ENCODE results near the gene MARCHF9. TPM values are rescaled to one million over a fixed set of nuclear protein-coding genes. Genes with fewer than 3 reads are reported as not detected.
A peak's percentile ranks its signal among the peaks of the same experiment; 100 is the strongest.

The MARCHF9 gene
- polyA plus RNA-seq, 1 of the 3 experiments (the other 2 are of a cell fraction) = 24.2 TPM

- peak overlapping the region; percentile 35; the same call in 1 of the 2 replicates for H3K9ac ChIP-seq
- TF ChIP-seq FOSL2 (IDR thresholded peaks at IDR 0.05; ENCODE audit: borderline replicate concordance, low read depth) = peak; percentile 87
- TF ChIP-seq MAX (IDR thresholded peaks at IDR 0.05; ENCODE audit: low read depth) = peak; percentile 45; the same call in 1 of the 2 replicates
- TF ChIP-seq POLR2AphosphoS5 (IDR thresholded peaks at IDR 0.05; ENCODE audit: low read depth, low read length) = no peak; the same call in 1 of the 2 replicates
- TF ChIP-seq TCF12 (IDR thresholded peaks at IDR 0.05) = peak; percentile 46; the same call in 1 of the 2 replicates
- TF ChIP-seq MEF2A (IDR thresholded peaks at IDR 0.05; ENCODE audit: borderline replicate concordance, low read depth) = 0 out of 2 replicates have a peak, but pooled peaks have one; percentile 9
- 0 out of 2 replicates have a peak, but pooled peaks have one; percentile 12 for TF ChIP-seq TEAD4 (IDR thresholded peaks at IDR 0.05; ENCODE audit: borderline replicate concordance, insufficient read depth)
- TF ChIP-seq PBX3 (IDR thresholded peaks at IDR 0.05) = peak; percentile 73
- TF ChIP-seq USF2 (IDR thresholded peaks at IDR 0.05; ENCODE audit: borderline replicate concordance, low read depth, low read length) = no peak
- no peak for TF ChIP-seq EZH2phosphoT487 (IDR thresholded peaks at IDR 0.05; ENCODE audit: borderline replicate concordance, low read depth)
- TF ChIP-seq JUND (IDR thresholded peaks at IDR 0.05) = peak; percentile 74
- ChIA-PET CTCF (interaction anchor here (0.8 to 1.8 kb wide), 8 partner anchors 8 to 112 kb away, joined by 3 to 13 read pairs (median 3); partner anchors contain the start of gene TSFM), POLR2A (no interaction called here)
- H3K27me3 ChIP-seq (ENCODE audit: insufficient read depth) = no peaks in the 10 kb centered on the region
- H3K36me3 ChIP-seq (replicated peaks in 1 of 2; ENCODE audit: control insufficient read depth in 1 of 2, insufficient read depth in 2 of 2, low read length in 1 of 2) = peaks cover 45 to 61% of the 10 kb centered on the region in 2 experiments
- H3K79me2 ChIP-seq (ENCODE audit: insufficient read depth) = peaks cover 40% of the 10 kb centered on the region; the same call in 1 of the 2 replicates
- H3F3A ChIP-seq (replicated peaks; ENCODE audit: insufficient read depth) = peaks cover 28% of the 10 kb centered on the region
- H3K4me2 ChIP-seq = peak overlapping the region; percentile 48; the same call in 1 of the 2 replicates
- no peak for DNase-seq
- H3K4me1 ChIP-seq (ENCODE audit: control insufficient read depth in 1 of 2, insufficient read depth in 2 of 2, low read depth in 1 of 2, low read length in 1 of 2) = peaks cover 0 to 6% of the 10 kb centered on the region in 2 experiments; a peak in 2 of 4 replicates
- H4K20me1 ChIP-seq (ENCODE audit: insufficient read depth) = no peaks in the 10 kb centered on the region
- no peak overlapping the region for H3K4me3 ChIP-seq (ENCODE audit: low read depth in 2 of 2, low read length in 1 of 2)
- H3K27ac ChIP-seq (ENCODE audit: low read depth in 2 of 2, low read length in 1 of 2) = peak overlapping the region in 1 of 2 experiments; percentile 89; a peak in 2 of 4 replicates
- no peaks in the 10 kb centered on the region for H3K9me2 ChIP-seq
- H2AFZ ChIP-seq (ENCODE audit: low read depth) = no peak overlapping the region
- H3K9me3 ChIP-seq = no peaks in the 10 kb centered on the region
- WGBS (ENCODE audit: low lambda C conversion rate) = 0% methylated on average over 1 of the region's 1 CpG
Observed at GRCh38 chr12:57793920-57794319, 39.0 kb downstream of the MARCHF9 start.

GRCh38 chr12:57795354-57795753 is 40.5 kb downstream of the MARCHF9 start:
- Histone ChIP-seq H3K27me3 (ENCODE audit: insufficient read depth) (no peaks in the 10 kb centered on the region), H3K4me2 (no peak overlapping the region), H3K36me3 (replicated peaks in 1 of 2; ENCODE audit: control insufficient read depth in 1 of 2, insufficient read depth in 2 of 2, low read length in 1 of 2) (peaks cover 59 to 63% of the 10 kb centered on the region in 2 experiments), H3K4me1 (ENCODE audit: control insufficient read depth in 1 of 2, insufficient read depth in 2 of 2, low read depth in 1 of 2, low read length in 1 of 2) (peaks cover 0 to 6% of the 10 kb centered on the region in 2 experiments; a peak in 2 of 4 replicates), H3K9me2 (no peaks in the 10 kb centered on the region), H3K9ac (no peak overlapping the region), H4K20me1 (ENCODE audit: insufficient read depth) (no peaks in the 10 kb centered on the region), H3F3A (replicated peaks; ENCODE audit: insufficient read depth) (peaks cover 26% of the 10 kb centered on the region), H3K9me3 (no peaks in the 10 kb centered on the region), H3K4me3 (ENCODE audit: low read depth in 2 of 2, low read length in 1 of 2) (no peak overlapping the region), H3K27ac (ENCODE audit: low read depth in 2 of 2, low read length in 1 of 2) (peak overlapping the region in 1 of 2 experiments; percentile 89; a peak in 2 of 4 replicates), H3K79me2 (ENCODE audit: insufficient read depth) (peaks cover 25% of the 10 kb centered on the region; the same call in 1 of the 2 replicates), H2AFZ (ENCODE audit: low read depth) (no peak overlapping the region)
- DNase-seq = no peak
- POLR2A ChIA-PET = no interaction called here
- CTCF ChIA-PET = no interaction called here
- 82% methylated on average over 6 of the region's 6 CpGs for WGBS (ENCODE audit: low lambda C conversion rate)
- TF ChIP-seq USF1 (IDR thresholded peaks at IDR 0.05; ENCODE audit: borderline replicate concordance, low read depth) (no peak), RFX5 (IDR thresholded peaks at IDR 0.05; ENCODE audit: low read length) (no peak), TAF1 (IDR thresholded peaks at IDR 0.05; ENCODE audit: borderline replicate concordance, low read depth, low read length) (no peak), FOSL2 (IDR thresholded peaks at IDR 0.05; ENCODE audit: borderline replicate concordance, low read depth) (no peak), MXI1 (IDR thresholded peaks at IDR 0.05; ENCODE audit: low read depth, low read length) (no peak), MEF2A (IDR thresholded peaks at IDR 0.05; ENCODE audit: borderline replicate concordance, low read depth) (no peak), USF2 (IDR thresholded peaks at IDR 0.05; ENCODE audit: borderline replicate concordance, low read depth, low read length) (no peak), RAD21 (IDR thresholded peaks at IDR 0.05; ENCODE audit: low read length) (no peak), GABPA (IDR thresholded peaks at IDR 0.05; ENCODE audit: low read depth) (no peak), FOXM1 (IDR thresholded peaks at IDR 0.05; ENCODE audit: low read depth) (no peak), GATA2 (CRISPR knock-in tag; IDR thresholded peaks at IDR 0.05) (no peak), CHD2 (IDR thresholded peaks at IDR 0.05; ENCODE audit: low read length, partially characterized antibody) (no peak), RXRA (IDR thresholded peaks at IDR 0.05; ENCODE audit: borderline replicate concordance, low read depth) (no peak), SIN3A (IDR thresholded peaks at IDR 0.05; ENCODE audit: borderline replicate concordance, low read depth, low read length) (no peak), IRF3 (IDR thresholded peaks at IDR 0.05; ENCODE audit: low read depth, low read length) (no peak), ELF1 (IDR thresholded peaks at IDR 0.05) (no peak), NFIC (IDR thresholded peaks at IDR 0.05; ENCODE audit: borderline replicate concordance) (no peak)

All from SK-N-SH (cell line).